ACC112 (cell line): ENCODE results near the gene ATP6V0E2.

Experiments used
- H2AFZ ChIP-seq: fragments of 200-600 bp; sonication (generic); one replicate; pipeline ENCODE4 v1.6.0; 2017; ENCODE audit warnings: antibody characterized with exemption, low read length; ENCODE audit not compliant: unreplicated experiment
- H3K27ac ChIP-seq: fragments of 200-600 bp; sonication (generic); 2 replicates; pipeline ENCODE4 v1.5.1; 2014; ENCODE audit warnings: low read depth, mild to moderate bottlenecking, antibody characterized with exemption, low read length, moderate library complexity
- H3K27me3 ChIP-seq: fragments of 200-600 bp; sonication (generic); 2 replicates; pipeline ENCODE4 v1.6.1; 2014; ENCODE audit warnings: mild to moderate bottlenecking, antibody characterized with exemption, low read length, moderate library complexity, mixed read lengths; ENCODE audit not compliant: insufficient read depth
- H3K36me3 ChIP-seq: fragments of 200-600 bp; sonication (generic); 2 replicates; pipeline ENCODE4 v1.6.1; 2016; ENCODE audit warnings: mild to moderate bottlenecking, antibody characterized with exemption, low read length, moderate library complexity, mixed read lengths; ENCODE audit not compliant: insufficient read depth
- H3K4me1 ChIP-seq: fragments of 200-600 bp; sonication (generic); one replicate; pipeline ENCODE4 v1.6.1; 2016; ENCODE audit warnings: low read length, mixed read lengths; ENCODE audit not compliant: insufficient read depth, unreplicated experiment, control insufficient read depth
- H3K4me3 ChIP-seq: fragments of 200-600 bp; sonication (generic); 2 replicates; pipeline ENCODE4 v1.5.1; 2014; ENCODE audit warnings: mild to moderate bottlenecking, low read depth, low read length
- H3K79me2 ChIP-seq: fragments of 200-600 bp; sonication (generic); one replicate; pipeline ENCODE4 v1.6.0; 2016; ENCODE audit warnings: low read length; ENCODE audit not compliant: control insufficient read depth, unreplicated experiment, insufficient read depth

Gene ATP6V0E2

GRCh38 chr7:149864751-149865150, 9.0 kb upstream of the ATP6V0E2 start:
- Histone ChIP-seq H2AFZ (no peak overlapping the region), H3K27ac (no peak overlapping the region), H3K79me2 (no peaks in the 10 kb centered on the region), H3K36me3 (no peaks in the 10 kb centered on the region; the same call in 1 of the 2 replicates), H3K27me3 (no peaks in the 10 kb centered on the region), H3K4me3 (no peak overlapping the region), H3K4me1 (no peaks in the 10 kb centered on the region)

- Histone ChIP-seq H3K27ac (no peak overlapping the region), H3K27me3 (no peaks in the 10 kb centered on the region), H3K79me2 (no peaks in the 10 kb centered on the region), H3K4me3 (no peak overlapping the region), H3K36me3 (no peaks in the 10 kb centered on the region; the same call in 1 of the 2 replicates), H2AFZ (no peak overlapping the region), H3K4me1 (no peaks in the 10 kb centered on the region)
Measured at GRCh38 chr7:149865437-149865836, 8.3 kb upstream of the ATP6V0E2 start.

DNA sequence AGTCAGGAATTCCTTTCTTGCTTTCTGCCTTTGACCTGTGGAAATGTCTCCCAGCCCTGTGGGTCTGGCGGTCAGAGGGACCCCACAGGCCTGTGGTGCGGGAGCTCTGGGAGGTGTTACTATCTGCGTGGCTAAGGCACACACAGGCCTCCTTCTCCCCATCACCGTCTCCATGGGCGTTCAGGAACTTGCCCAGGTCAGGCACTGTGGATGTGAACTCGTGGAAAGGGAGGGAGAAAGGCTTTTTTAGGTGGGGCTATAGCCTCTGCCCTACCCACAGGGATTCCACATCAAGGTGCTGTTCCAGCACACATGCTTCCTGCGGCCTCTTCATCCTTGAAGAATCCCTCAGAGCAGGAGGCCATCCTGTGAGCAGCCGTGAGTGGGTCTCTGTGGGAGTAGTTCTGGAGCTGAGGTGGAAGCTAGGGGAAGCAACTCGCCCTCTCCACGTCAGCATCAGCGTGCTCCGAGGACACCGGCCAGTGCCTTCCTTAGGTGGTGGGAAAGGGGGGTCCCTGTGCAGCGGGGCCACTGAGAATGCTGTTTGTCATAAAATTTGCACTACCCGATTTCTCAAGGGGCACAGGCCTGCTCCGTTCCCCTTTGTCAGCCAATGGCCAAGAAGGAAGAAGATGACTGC, 7.5 kb upstream of the ATP6V0E2 start:
- H3K27ac ChIP-seq = no peak overlapping the region
- no peaks in the 10 kb centered on the region for H3K4me1 ChIP-seq

DNA sequence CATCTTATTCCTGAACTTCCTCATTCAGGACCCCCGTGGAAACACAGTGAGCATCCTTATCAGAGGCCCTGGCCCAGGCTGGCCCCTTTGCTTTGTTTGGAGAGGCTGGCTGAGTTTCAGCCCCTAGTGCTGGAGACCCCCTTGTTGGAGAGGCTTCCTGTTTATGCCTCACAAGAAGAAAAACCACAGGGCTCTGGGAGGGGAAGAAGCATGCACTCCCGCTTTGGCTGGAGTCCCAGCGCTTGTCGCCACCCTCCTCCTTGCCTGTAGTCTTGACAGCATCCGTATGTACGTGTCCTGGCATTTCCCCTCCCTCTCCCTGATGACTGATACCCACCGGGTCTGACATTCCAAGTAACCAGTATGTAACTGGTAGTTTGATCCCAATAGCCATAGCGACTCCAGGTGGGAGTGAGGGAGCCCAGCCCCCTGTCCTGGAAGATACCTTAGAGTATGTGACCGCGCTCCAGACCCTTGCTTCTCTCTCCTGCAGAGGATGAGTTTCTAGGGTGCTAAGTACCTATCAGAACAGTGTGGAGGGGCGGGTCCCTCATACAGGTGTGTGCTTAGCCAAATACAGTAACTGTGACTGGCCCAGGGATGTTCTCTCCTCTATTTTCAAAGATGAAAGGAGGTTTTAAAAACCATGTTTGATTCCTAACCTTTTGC, 6.9 kb upstream of the ATP6V0E2 start:
- no peaks in the 10 kb centered on the region for H3K4me1 ChIP-seq
- H3K27me3 ChIP-seq = no peaks in the 10 kb centered on the region
- H3K4me3 ChIP-seq = no peak overlapping the region
- H3K36me3 ChIP-seq = no peaks in the 10 kb centered on the region
- no peaks in the 10 kb centered on the region for H3K79me2 ChIP-seq
- H2AFZ ChIP-seq = no peak overlapping the region
- H3K27ac ChIP-seq = no peak overlapping the region

More for the DNA sequence above, 7.5 kb upstream of the ATP6V0E2 start:
- Histone ChIP-seq H3K4me3 (no peak overlapping the region), H3K36me3 (no peaks in the 10 kb centered on the region), H2AFZ (no peak overlapping the region), H3K27me3 (no peaks in the 10 kb centered on the region), H3K79me2 (no peaks in the 10 kb centered on the region)

DNA sequence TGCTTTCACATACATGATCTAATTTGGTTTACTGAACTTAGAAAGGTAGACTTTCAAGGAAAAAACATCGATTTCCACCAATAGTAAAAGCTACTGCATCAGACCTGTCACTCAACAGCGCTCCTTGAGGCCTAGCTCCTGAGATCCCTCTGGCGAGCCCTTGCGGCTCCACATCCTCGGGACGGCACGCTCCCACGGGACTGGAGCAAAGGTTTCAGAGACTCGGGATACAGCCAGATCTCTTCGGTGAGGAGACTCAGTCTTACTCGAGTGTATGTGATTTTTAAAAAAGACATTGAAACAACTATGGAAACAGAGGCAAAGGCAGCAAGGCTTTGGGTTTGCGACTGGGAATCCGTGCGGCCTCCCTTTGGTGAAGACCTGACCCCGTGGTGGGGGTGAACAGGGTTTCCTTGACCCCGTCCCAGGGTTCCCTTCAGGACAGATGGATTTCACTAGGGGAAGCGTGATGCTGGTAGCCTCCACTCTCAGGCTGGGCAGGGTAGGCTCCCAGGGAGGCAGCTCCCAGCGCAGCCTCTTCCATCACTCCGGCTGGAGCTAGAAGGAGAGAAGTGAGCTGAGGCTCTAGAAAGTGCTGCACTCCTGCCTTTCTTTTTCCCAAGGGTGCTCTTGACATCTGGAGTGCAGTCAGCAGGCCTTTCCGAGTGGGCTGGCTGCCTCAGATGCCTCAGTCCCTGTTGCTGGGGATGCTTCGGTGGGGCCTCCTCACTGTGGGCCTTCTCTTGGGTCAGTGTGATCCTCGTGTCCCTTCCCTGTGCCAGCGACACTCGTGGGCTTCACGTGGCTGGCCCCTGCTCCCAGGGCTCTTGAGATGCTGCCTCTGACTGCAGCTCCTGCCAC, 5.8 kb upstream of the ATP6V0E2 start:
- Histone ChIP-seq H3K79me2 (no peaks in the 10 kb centered on the region), H2AFZ (no peak overlapping the region), H3K36me3 (no peaks in the 10 kb centered on the region), H3K4me1 (no peaks in the 10 kb centered on the region), H3K27me3 (no peaks in the 10 kb centered on the region), H3K27ac (no peak overlapping the region), H3K4me3 (no peak overlapping the region)

- Histone ChIP-seq H3K27me3 (no peaks in the 10 kb centered on the region), H2AFZ (no peak overlapping the region), H3K4me1 (no peaks in the 10 kb centered on the region), H3K27ac (no peak overlapping the region), H3K4me3 (no peak overlapping the region), H3K79me2 (no peaks in the 10 kb centered on the region), H3K36me3 (no peaks in the 10 kb centered on the region)
Measured at GRCh38 chr7:149868623-149869290, 5.0 kb upstream of the ATP6V0E2 start.

- Histone ChIP-seq H3K36me3 (no peaks in the 10 kb centered on the region), H3K79me2 (no peaks in the 10 kb centered on the region), H2AFZ (no peak overlapping the region), H3K27ac (no peak overlapping the region), H3K4me1 (no peaks in the 10 kb centered on the region), H3K4me3 (no peak overlapping the region), H3K27me3 (no peaks in the 10 kb centered on the region)
Measured at GRCh38 chr7:149869291-149869650, 4.5 kb upstream of the ATP6V0E2 start.

DNA sequence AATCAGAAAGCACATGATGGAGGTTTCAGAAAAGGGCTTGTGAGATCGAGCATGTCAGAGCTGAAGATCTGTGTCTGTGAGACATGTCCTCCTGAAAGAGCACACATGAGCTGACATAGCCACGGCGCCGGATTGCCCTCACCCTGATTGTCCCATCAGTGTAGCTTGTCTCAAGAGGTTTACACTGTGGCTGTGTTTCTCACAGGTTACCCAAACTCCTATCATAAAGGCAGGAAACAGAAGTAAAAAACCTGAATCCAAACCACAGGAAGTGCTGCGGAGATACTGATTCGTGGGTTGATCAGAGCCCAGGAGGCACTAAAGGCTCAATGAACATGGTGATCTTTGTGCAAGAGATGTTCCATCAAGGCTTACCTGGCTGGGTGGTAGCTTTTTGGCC, 3.9 kb upstream of the ATP6V0E2 start:
- no peak overlapping the region for H3K4me3 ChIP-seq
- H3K36me3 ChIP-seq = no peaks in the 10 kb centered on the region
- H3K79me2 ChIP-seq = no peaks in the 10 kb centered on the region
- H3K27ac ChIP-seq = no peak overlapping the region
- H2AFZ ChIP-seq = no peak overlapping the region
- H3K27me3 ChIP-seq = no peaks in the 10 kb centered on the region
- no peaks in the 10 kb centered on the region for H3K4me1 ChIP-seq

GRCh38 chr7:149870274-149870673, 3.5 kb upstream of the ATP6V0E2 start:
- no peak overlapping the region for H3K27ac ChIP-seq
- no peaks in the 10 kb centered on the region for H3K36me3 ChIP-seq
- no peaks in the 10 kb centered on the region for H3K79me2 ChIP-seq
- no peaks in the 10 kb centered on the region for H3K4me1 ChIP-seq
- no peak overlapping the region for H2AFZ ChIP-seq
- H3K4me3 ChIP-seq = no peak overlapping the region
- H3K27me3 ChIP-seq = no peaks in the 10 kb centered on the region

GRCh38 chr7:149870701-149871483, 2.9 kb upstream of the ATP6V0E2 start:
- Histone ChIP-seq H3K27ac (no peak overlapping the region), H3K36me3 (no peaks in the 10 kb centered on the region), H3K4me3 (no peak overlapping the region), H3K27me3 (no peaks in the 10 kb centered on the region), H3K79me2 (no peaks in the 10 kb centered on the region), H2AFZ (no peak overlapping the region), H3K4me1 (no peaks in the 10 kb centered on the region)
